Peyer's patch (tissue), 4 donors: ENCODE measurements around the gene NEU3. TPM values are rescaled to one million over a fixed set of nuclear protein-coding genes. Genes with fewer than 3 reads are reported as not detected.

Source experiments
- DNase-seq, 3 donors: peaks; one replicate each; pipeline ENCODE4 v3.0.0-alpha.2; 2017 to 2019
- H3K27ac ChIP-seq, 4 donors: fragments of 200-600 bp; sonication (generic); one replicate each; pipeline ENCODE4 v1.5.1; 2016 to 2019
- H3K27me3 ChIP-seq, 2 donors: fragments of 200-600 bp; sonication (generic); one replicate each; pipeline ENCODE4 v1.5.1; 2019
- H3K36me3 ChIP-seq, 3 donors: fragments of 200-600 bp; sonication (generic); one replicate each; pipeline ENCODE4 v1.5.1; 2016 to 2019
- H3K4me1 ChIP-seq, 4 donors: fragments of 200-600 bp; sonication (generic); one replicate each; pipeline ENCODE4 v1.5.1; 2016 to 2019
- H3K4me3 ChIP-seq, 4 donors: fragments of 200-600 bp; sonication (generic); 1 replicate in 3 of 4; 2 replicates in 1 of 4; pipeline ENCODE4 v1.5.1; 2016 to 2019; ENCODE audit warnings: mild to moderate bottlenecking in 1 of 4
- H3K9me3 ChIP-seq, 4 donors: fragments of 200-600 bp; sonication (generic); one replicate each; pipeline ENCODE4 v1.5.1; 2016 to 2019; ENCODE audit warnings: mild to moderate bottlenecking in 1 of 4
- POLR2A ChIP-seq, 2 donors: fragments of 450-650 bp; IDR thresholded peaks; one replicate each; pipeline ENCODE4 v1.5.1; 2017; ENCODE audit warnings: antibody characterized with exemption in 2 of 2, mild to moderate bottlenecking in 2 of 2, moderate library complexity in 2 of 2
- small RNA-seq, 2 donors: library from RNA; depleted of rRNA; stranded (forward); fragments of <200 nt; gene quantifications; one replicate each; pipeline ENCODE3, GENCODE V24; 2016
- total RNA-seq, 4 donors: library from RNA; depleted of rRNA; stranded (reverse); fragments of >200 nt; gene quantifications; one replicate each; pipeline ENCODE4 v1.1.0, GENCODE V29; 2016
- TF ChIP-seq, protein P1 (sequence below), 6 experiments: fragments of 450-650 bp in 4 of 6; fragments of 200-600 bp in 2 of 6; sonication (generic) in 1 of 6; IDR thresholded peaks; one replicate each; pipeline ENCODE4 v1.5.1; 2017 to 2019; ENCODE audit warnings: antibody characterized with exemption in 6 of 6, mild to moderate bottlenecking in 3 of 6, moderate library complexity in 1 of 6

NEU3 gene
- total RNA-seq, 4 donors from 2014 or later, result 6.0 to 14.0 (median 10.1) TPM

DNA sequence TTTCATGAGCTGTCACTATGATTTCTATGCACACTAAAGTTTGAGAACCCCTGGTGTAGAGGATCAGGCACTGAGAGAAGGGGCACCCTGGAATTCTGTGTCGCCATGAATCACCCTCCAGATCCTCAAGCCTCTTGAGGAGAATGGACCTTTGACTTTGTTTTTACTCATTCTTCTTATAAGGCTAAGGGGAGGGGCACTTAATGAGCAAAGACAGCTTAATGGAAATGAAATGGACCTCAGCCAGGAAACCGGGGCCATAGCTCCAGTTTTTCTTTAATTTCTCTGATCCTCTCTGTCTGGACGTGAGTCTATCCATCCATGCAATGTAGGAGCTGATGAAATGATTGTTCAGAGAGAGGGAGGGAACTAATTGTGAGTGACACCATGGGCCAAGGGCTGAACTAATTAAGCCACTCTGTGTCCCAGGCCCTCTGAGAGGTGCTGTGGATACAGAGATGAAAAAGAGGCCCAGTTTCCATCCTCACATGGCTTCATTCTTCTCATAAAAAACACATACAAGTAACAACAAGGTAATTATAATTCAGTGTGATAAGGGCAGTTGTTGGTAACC, 75.1 kb downstream of the NEU3 start:
- Histone ChIP-seq H3K27me3 (no peaks in the 10 kb centered on the region), H3K36me3 (no peaks in the 10 kb centered on the region), H3K27ac (no peak overlapping the region), H3K4me1 (no peaks in the 10 kb centered on the region), H3K4me3 (no peak overlapping the region), H3K9me3 (no peaks in the 10 kb centered on the region)
- no peak for DNase-seq
- TF ChIP-seq, protein P1, sequence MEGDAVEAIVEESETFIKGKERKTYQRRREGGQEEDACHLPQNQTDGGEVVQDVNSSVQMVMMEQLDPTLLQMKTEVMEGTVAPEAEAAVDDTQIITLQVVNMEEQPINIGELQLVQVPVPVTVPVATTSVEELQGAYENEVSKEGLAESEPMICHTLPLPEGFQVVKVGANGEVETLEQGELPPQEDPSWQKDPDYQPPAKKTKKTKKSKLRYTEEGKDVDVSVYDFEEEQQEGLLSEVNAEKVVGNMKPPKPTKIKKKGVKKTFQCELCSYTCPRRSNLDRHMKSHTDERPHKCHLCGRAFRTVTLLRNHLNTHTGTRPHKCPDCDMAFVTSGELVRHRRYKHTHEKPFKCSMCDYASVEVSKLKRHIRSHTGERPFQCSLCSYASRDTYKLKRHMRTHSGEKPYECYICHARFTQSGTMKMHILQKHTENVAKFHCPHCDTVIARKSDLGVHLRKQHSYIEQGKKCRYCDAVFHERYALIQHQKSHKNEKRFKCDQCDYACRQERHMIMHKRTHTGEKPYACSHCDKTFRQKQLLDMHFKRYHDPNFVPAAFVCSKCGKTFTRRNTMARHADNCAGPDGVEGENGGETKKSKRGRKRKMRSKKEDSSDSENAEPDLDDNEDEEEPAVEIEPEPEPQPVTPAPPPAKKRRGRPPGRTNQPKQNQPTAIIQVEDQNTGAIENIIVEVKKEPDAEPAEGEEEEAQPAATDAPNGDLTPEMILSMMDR (IDR thresholded peaks at IDR 0.05), result no peak
- no peak for TF ChIP-seq POLR2A (IDR thresholded peaks at IDR 0.05)

DNA sequence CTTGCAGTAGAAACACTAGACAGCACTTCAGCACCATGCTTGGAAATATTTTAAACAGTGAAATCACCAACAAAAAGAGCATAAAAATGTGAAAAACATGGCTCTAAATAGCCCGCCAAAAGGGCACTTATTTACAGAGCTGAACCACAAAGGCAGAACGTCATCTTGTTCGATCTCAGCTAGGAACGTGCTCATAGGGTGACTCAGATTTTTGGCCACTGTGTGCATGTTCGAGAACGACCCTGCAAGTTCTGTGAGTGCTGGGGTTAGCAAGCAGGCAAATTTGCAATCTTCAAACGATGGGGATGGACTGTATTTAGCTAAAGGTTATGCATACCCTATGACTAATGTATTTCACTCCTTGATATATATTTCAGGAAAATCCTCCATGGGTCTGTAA, 77.3 kb downstream of the NEU3 start:
- DNase-seq, result no peak
- no peak overlapping the region for H3K4me3 ChIP-seq
- H3K9me3 ChIP-seq, result no peaks in the 10 kb centered on the region
- TF ChIP-seq, protein P1 (IDR thresholded peaks at IDR 0.05), result no peak
- no peak for TF ChIP-seq POLR2A (IDR thresholded peaks at IDR 0.05)
- H3K4me1 ChIP-seq, result no peaks in the 10 kb centered on the region
- no peaks in the 10 kb centered on the region for H3K27me3 ChIP-seq
- H3K36me3 ChIP-seq, result no peaks in the 10 kb centered on the region
- no peak overlapping the region for H3K27ac ChIP-seq

Small RNA genes within 50 kb of the gene (small RNA-seq; reads per million reads assigned to genes)
- 0 reads per million in 2 donors for gene RNU6-216P

Other genes starting within 250 kb of the NEU3 start
- gene RNF169, start 240.1 kb upstream of the NEU3 start, total RNA-seq, result 10 to 100 TPM; 14.2 to 33.8 (median 19.2) TPM
- 10 to 100 TPM; 12.8 to 45.9 (median 26.1) TPM for gene XRRA1, start 39.8 kb upstream of the NEU3 start, total RNA-seq
- 10 to 100 TPM; 14.0 to 28.5 (median 18.3) TPM for gene SPCS2, start 39.7 kb upstream of the NEU3 start, total RNA-seq
- not detected for gene OR2AT4, start 107.9 kb downstream of the NEU3 start, total RNA-seq
- gene SLCO2B1, start 162.2 kb downstream of the NEU3 start, total RNA-seq, result 100 to 1,000 TPM in 3 of 4 donors, 10 to 100 TPM in 1; 44.6 to 297 (median 208) TPM